Heart left ventricle (tissue), 16 donors: ENCODE measurements around the gene EML6. TPM values are rescaled to one million over a fixed set of nuclear protein-coding genes. Genes with fewer than 3 reads are reported as not detected.

Source experiments
- ATAC-seq, 4 donors: fragments of 200-7000 bp; cut with Tn5 transposase; one replicate each; pipeline ENCODE4 v1.9.1; 2020 to 2022; ENCODE audit warnings: moderate library complexity in 4 of 4, mild to moderate bottlenecking in 3 of 4, moderate number of reproducible peaks in 1 of 4
- DNase-seq, 5 donors: peaks; one replicate each; pipeline ENCODE4 v3.0.0-alpha.2; 2020
- H3K27ac ChIP-seq, 12 donors: fragments of 200-600 bp; sonication (generic) in 4 of 12; one replicate each; pipeline versions ENCODE4 v1.5.0 to v1.8.0; 2016 to 2022; ENCODE audit warnings: mild to moderate bottlenecking in 2 of 12
- H3K27me3 ChIP-seq, 9 donors: fragments of 200-600 bp; sonication (generic) in 2 of 9; one replicate each; pipeline versions ENCODE4 v1.5.1 to v1.8.0; 2016 to 2022; ENCODE audit warnings: mild to moderate bottlenecking in 3 of 9
- H3K36me3 ChIP-seq, 9 donors: fragments of 200-600 bp; sonication (generic) in 2 of 9; one replicate each; pipeline versions ENCODE4 v1.5.0 to v1.8.0; 2018 to 2022; ENCODE audit warnings: mild to moderate bottlenecking in 2 of 9
- H3K4me1 ChIP-seq, 12 donors: fragments of 200-600 bp; sonication (generic) in 4 of 12; one replicate each; pipeline versions ENCODE4 v1.5.0 to v1.8.0; 2016 to 2022; ENCODE audit warnings: mild to moderate bottlenecking in 3 of 12
- H3K4me3 ChIP-seq, 12 donors: fragments of 200-600 bp; sonication (generic) in 4 of 12; one replicate each; pipeline versions ENCODE4 v1.5.0 to v1.8.0; 2017 to 2022; ENCODE audit warnings: mild to moderate bottlenecking in 9 of 12, moderate library complexity in 4 of 12
- H3K9me3 ChIP-seq, 12 donors: fragments of 200-600 bp; sonication (generic) in 4 of 12; one replicate each; pipeline versions ENCODE4 v1.5.0 to v1.8.0; 2016 to 2022; ENCODE audit warnings: mild to moderate bottlenecking in 1 of 12
- CTCF ChIP-seq, 12 donors: fragments of 200-600 bp; sonication (generic) in 4 of 12; IDR thresholded peaks; one replicate each; pipeline versions ENCODE4 v1.5.0 to v1.8.0; 2018 to 2022; ENCODE audit warnings: antibody characterized with exemption in 12 of 12, mild to moderate bottlenecking in 5 of 12
- POLR2A ChIP-seq, 2 donors: fragments of 450-650 bp; IDR thresholded peaks; one replicate each; pipeline ENCODE4 v1.6.1; 2017; ENCODE audit warnings: antibody characterized with exemption in 2 of 2, mild to moderate bottlenecking in 2 of 2, moderate library complexity in 2 of 2
- WGBS, 4 donors: extraction: QIAGEN DNeasy Blood & Tissue Kit in 2 of 4; methylation state at CpG; one replicate each; pipeline versions ENCODE4 v1.1.5 to v1.1.7; 2013 to 2018; 5-methylcytosine and 5-hydroxymethylcytosine counted together
- intact Hi-C, 10 donors: fragments of 100-400 bp; cut with DNase I; formaldehyde crosslinking; loops; one replicate each; pipeline versions ENCODE4 v1.11.1 to v1.14.2; 2022
- polyA plus RNA-seq, 2 donors: library from polyadenylated mRNA; stranded (reverse); fragments of 200-250 nt; gene quantifications; one replicate each; pipeline ENCODE4 v1.2.3, GENCODE V29; 2013
- total RNA-seq, 9 donors: library from RNA; depleted of rRNA in 2 of 9; stranded (reverse); fragments of >200 nt in 2 of 9; fragmentation: NEBNext Ultra II Directional in 3 of 9; extraction: Animal tissue kit (Norgen Biotek cat#: 25700) in 3 of 9; gene quantifications; one replicate each; pipeline versions ENCODE4 v1.1.0 to v1.2.4, GENCODE V29; 2016 to 2023
- donor health status: ischemic (EF 13 %, LVEDD 7.1; RV severe dilation, severe dysfunction).
- donor health status: healthy with polysubstance abuse.
- donor health status: DM: no; HTN: yes; CAD: no.
- donor health status: DM: no; HTN: no; CAD: no.
- donor health status: ischemic (EF 25% LVEDD 6.9; RV normal size, moderate dysfunction).
- donor health status: ischemic (EF 25% LVEDD 5.7; RV mildly dilated, moderate dysfunction).
- donor health status: healthy.
- donor health status: DM: yes; HTN: yes; CAD: no.
- donor health status: ischemic (EF 35%, LVEDD 5.7; RV mildly dilated, moderate dysfunction).
- donor health status: nonischemic (EF 11% LVEDD 7.7; RV severe dilation, severe dysfunction).
- donor health status: DM: yes; HTN: yes; CAD: no.
- donor health status: PGD.
- donor health status: ischemic (EF 29% LVEDD 5.4; RV normal size, mild dysfunction).
- donor health status: nonischemic (EF 23%, LVEDD 6.1; RV moderate dilation, normal function).

EML6 gene
- total and polyA plus RNA-seq, 11 donors, result 0.08 to 1.2 (median 0.58) TPM

GRCh38 chr2:54940723-54941122, 217.3 kb downstream of the EML6 start:
- TF ChIP-seq CTCF (IDR thresholded peaks at IDR 0.05) (no peak), POLR2A (IDR thresholded peaks at IDR 0.05) (no peak)
- H3K9me3 ChIP-seq, result peaks cover 0 to 27% (median 9%) of the 10 kb centered on the region in 12 donors
- H3K27me3 ChIP-seq, result peaks cover 0 to 4% (median 0%) of the 10 kb centered on the region in 9 donors
- no peak overlapping the region for H3K27ac ChIP-seq
- H3K36me3 ChIP-seq, result no peaks in the 10 kb centered on the region
- ATAC-seq, result no peak
- no peak for DNase-seq
- intact Hi-C loops, result no loop called here
- H3K4me3 ChIP-seq, result no peak overlapping the region
- H3K4me1 ChIP-seq, result peaks cover 0 to 5% (median 0%) of the 10 kb centered on the region in 12 donors
- WGBS, 4 donors, result 54 to 68% (median 63%) methylated on average over 3 of the region's 3 CpGs

- peaks cover 0 to 4% (median 0%) of the 10 kb centered on the region in 9 donors for H3K27me3 ChIP-seq
- intact Hi-C loops, result no loop called here
- DNase-seq, result no peak
- WGBS, 4 donors, result 91 to 95% (median 92%) methylated on average over 15 of the region's 15 CpGs
- H3K9me3 ChIP-seq, result peaks cover 0 to 27% (median 9%) of the 10 kb centered on the region in 12 donors
- peaks cover 0 to 10% (median 0%) of the 10 kb centered on the region in 12 donors for H3K4me1 ChIP-seq
- H3K36me3 ChIP-seq, result no peaks in the 10 kb centered on the region
- no peak for ATAC-seq
- no peak overlapping the region for H3K4me3 ChIP-seq
- H3K27ac ChIP-seq, result no peak overlapping the region
- no peak for TF ChIP-seq CTCF (IDR thresholded peaks at IDR 0.05)
- TF ChIP-seq POLR2A (IDR thresholded peaks at IDR 0.05), result no peak
Measured at GRCh38 chr2:54941248-54941984, 218.0 kb downstream of the EML6 start.

GRCh38 chr2:54942373-54942772, 218.9 kb downstream of the EML6 start:
- Histone ChIP-seq H3K9me3 (peaks cover 0 to 23% (median 9%) of the 10 kb centered on the region in 12 donors), H3K4me1 (peaks cover 0 to 14% (median 0%) of the 10 kb centered on the region in 12 donors), H3K4me3 (no peak overlapping the region), H3K36me3 (no peaks in the 10 kb centered on the region), H3K27ac (no peak overlapping the region), H3K27me3 (peaks cover 0 to 4% (median 0%) of the 10 kb centered on the region in 9 donors)
- TF ChIP-seq POLR2A (IDR thresholded peaks at IDR 0.05) (no peak), CTCF (IDR thresholded peaks at IDR 0.05) (no peak)
- ATAC-seq (no peak), DNase-seq (no peak)
- 74 to 87% (median 78%) methylated on average over 5 of the region's 5 CpGs for WGBS, 4 donors
- intact Hi-C loops, result no loop called here

- Histone ChIP-seq H3K27ac (no peak overlapping the region), H3K9me3 (no peaks in the 10 kb centered on the region), H3K4me1 (peaks cover 0 to 14% (median 0%) of the 10 kb centered on the region in 12 donors), H3K4me3 (no peak overlapping the region), H3K27me3 (peaks cover 0 to 6% (median 0%) of the 10 kb centered on the region in 9 donors), H3K36me3 (no peaks in the 10 kb centered on the region)
- no peak for ATAC-seq
- intact Hi-C loops, result no loop called here
- WGBS, 4 donors, result 83 to 96% (median 92%) methylated on average over 1 of the region's 1 CpG
- no peak for TF ChIP-seq CTCF (IDR thresholded peaks at IDR 0.05)
- TF ChIP-seq POLR2A (IDR thresholded peaks at IDR 0.05), result no peak
- DNase-seq, result no peak
Measured at GRCh38 chr2:54944724-54945326, 221.4 kb downstream of the EML6 start.
